Spinal cord (tissue), 10 donors: ENCODE results near the gene MEIG1. TPM values are rescaled to one million over a fixed set of nuclear protein-coding genes. Genes with fewer than 3 reads are reported as not detected.
"Not testable (repeated sequence)": the region's sequence is repeated elsewhere in the genome, so short reads cannot be mapped to it uniquely, and the experiment has no call there.

ENCODE experiments used
- DNase-seq, 6 donors: peaks; one replicate each; pipeline versions ENCODE4 v3.0.0 to v3.0.0-alpha.2; 2013 to 2015; ENCODE audit warnings: low spot score in 6 of 6, low read depth in 4 of 6
- H3K27ac ChIP-seq: one replicate; pipeline ENCODE4 v1.5.1; 2013; ENCODE audit warnings: low read depth, low read length, control low read depth
- H3K27me3 ChIP-seq: one replicate; pipeline ENCODE4 v1.6.1; 2013; ENCODE audit warnings: low read length; ENCODE audit not compliant: control insufficient read depth, insufficient read depth
- H3K36me3 ChIP-seq: one replicate; pipeline ENCODE4 v1.6.1; 2013; ENCODE audit warnings: low read length; ENCODE audit not compliant: control insufficient read depth, insufficient read depth
- H3K4me1 ChIP-seq: one replicate; pipeline ENCODE4 v1.6.1; 2013; ENCODE audit warnings: low read length; ENCODE audit not compliant: control insufficient read depth, insufficient read depth
- H3K4me3 ChIP-seq: one replicate; pipeline ENCODE4 v1.5.1; 2013; ENCODE audit warnings: low read depth, low read length, control low read depth
- H3K9me3 ChIP-seq: one replicate; pipeline ENCODE4 v1.6.1; 2013; ENCODE audit warnings: low read length; ENCODE audit not compliant: control insufficient read depth, insufficient read depth
- WGBS: methylation state at CpG from one replicate; pipeline ENCODE4 v1.1.5; 2013; ENCODE audit warnings: missing lambda C conversion rate; ENCODE audit not compliant: insufficient coverage; 5-methylcytosine and 5-hydroxymethylcytosine counted together
- polyA plus RNA-seq, 2 donors: library from polyadenylated mRNA; unstranded; fragments of 120-200 nt; gene quantifications; one replicate each; pipeline ENCODE4 v1.2.1, GENCODE V29; 2013; ENCODE audit not compliant: insufficient read length in 2 of 2
- total RNA-seq, 2 donors: library from RNA; depleted of rRNA in 1 of 2; stranded (reverse); fragments of 120-200 nt in 1 of 2; fragments of >200 nt in 1 of 2; gene quantifications; one replicate each; pipeline versions ENCODE4 v1.2.3 to v1.2.4, GENCODE V29; 2013 to 2014
- donor health status: healthy.

The MEIG1 gene
- total and polyA plus RNA-seq, 4 donors, result 1.2 to 2.6 (median 1.9) TPM; not detected in 1

- Histone ChIP-seq H3K4me1 (peaks cover 14% of the 10 kb centered on the region), H3K4me3 (peak overlapping the region; percentile 96), H3K9me3 (no peaks in the 10 kb centered on the region), H3K27ac (peak overlapping the region; percentile 96), H3K36me3 (peaks cover 2% of the 10 kb centered on the region), H3K27me3 (no peaks in the 10 kb centered on the region)
- DNase-seq, result peak in 1 of 6 donors; percentile 1
- 13% methylated on average over 6 of the region's 10 CpGs for WGBS
These were observed 6.3 kb upstream of the MEIG1 start for GRCh38 chr10:14952851-14953423.

- Histone ChIP-seq H3K4me3 (peak overlapping the region; percentile 96), H3K27ac (peak overlapping the region; percentile 96), H3K27me3 (no peaks in the 10 kb centered on the region), H3K4me1 (peaks cover 14% of the 10 kb centered on the region), H3K9me3 (no peaks in the 10 kb centered on the region), H3K36me3 (peaks cover under 1% of the 10 kb centered on the region)
- under 1% methylated on average over 32 of the region's 32 CpGs for WGBS
- peak in 3 of 6 donors; percentile 4 to 19 (median 7) for DNase-seq
These were observed 5.7 kb upstream of the MEIG1 start for GRCh38 chr10:14953424-14954000.

GRCh38 chr10:14954001-14954770 is 5.0 kb upstream of the MEIG1 start, which contains the start of gene DCLRE1C:
Gene DCLRE1C, minus strand, starts transcription at chr10:14954096. Its CDS starts 86 bp downstream, at chr10:14954010.
- Histone ChIP-seq H3K27me3 (no peaks in the 10 kb centered on the region), H3K4me1 (peaks cover 14% of the 10 kb centered on the region), H3K4me3 (peak within 1 kb of the TSS; percentile 96), H3K27ac (peak within 1 kb of the TSS; percentile 96), H3K9me3 (no peaks in the 10 kb centered on the region), H3K36me3 (no peaks in the 10 kb centered on the region)
- under 1% methylated on average over 39 of the region's 45 CpGs for WGBS
- peak; percentile 60 to 96 (median 87) for DNase-seq

DNA sequence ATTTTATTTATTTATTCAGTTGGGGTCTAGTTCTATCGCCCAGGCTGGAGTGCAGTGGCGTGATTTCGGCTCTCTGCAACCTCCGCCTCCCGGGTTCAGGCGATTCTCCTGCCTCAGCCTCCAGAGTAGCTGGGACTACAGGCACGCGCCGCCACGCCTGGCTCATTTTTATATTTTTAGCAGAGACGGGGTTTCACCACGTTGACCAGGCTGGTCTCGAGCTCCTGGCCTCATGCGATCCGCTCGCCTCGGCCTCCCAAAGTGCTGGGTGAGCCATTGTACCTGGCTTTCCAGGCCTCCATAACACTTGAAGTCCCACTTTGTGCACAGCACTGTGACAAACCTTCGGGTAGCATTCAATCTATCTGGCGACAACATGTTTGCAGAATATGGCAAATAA is 4.3 kb upstream of the MEIG1 start:
- DNase-seq, result no peak
- 91% methylated on average over 19 of the region's 19 CpGs for WGBS
- Histone ChIP-seq H3K36me3 (no peaks in the 10 kb centered on the region), H3K4me3 (no peak overlapping the region), H3K9me3 (no peaks in the 10 kb centered on the region), H3K27me3 (no peaks in the 10 kb centered on the region), H3K27ac (no peak overlapping the region), H3K4me1 (peaks cover 14% of the 10 kb centered on the region)

- H3K27me3 ChIP-seq, result no peaks in the 10 kb centered on the region
- H3K4me3 ChIP-seq, result peak overlapping the region; percentile 92
These were observed 342 bp upstream of the MEIG1 start for GRCh38 chr10:14958872-14959220.

DNA sequence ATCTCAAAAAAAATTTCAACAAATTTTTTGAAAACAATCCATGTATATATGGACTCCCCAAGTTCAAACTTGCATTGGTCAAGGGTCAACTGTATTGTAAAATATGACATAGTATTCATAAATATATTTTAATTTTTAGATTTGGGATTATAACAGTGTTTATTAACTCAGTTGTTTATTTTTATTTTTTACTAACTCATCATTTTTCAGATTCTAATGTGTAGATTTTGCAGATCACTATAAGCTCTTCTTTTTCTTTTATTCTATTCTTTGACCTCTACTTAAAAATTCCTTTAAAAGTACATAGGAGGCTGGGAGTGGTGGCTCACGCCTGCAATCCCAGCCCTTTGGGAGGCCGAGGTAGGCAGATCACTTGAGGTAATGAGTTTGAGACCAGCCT is 8.7 kb downstream of the MEIG1 start:
- no peak overlapping the region for H3K27ac ChIP-seq

More at GRCh38 chr10:14958872-14959220, 342 bp upstream of the MEIG1 start:
- DNase-seq, result no peak
- Histone ChIP-seq H3K9me3 (no peaks in the 10 kb centered on the region), H3K4me1 (peaks cover 15% of the 10 kb centered on the region), H3K27ac (peak overlapping the region; percentile 100), H3K36me3 (no peaks in the 10 kb centered on the region)
- 8% methylated on average over 4 of the region's 12 CpGs for WGBS

GRCh38 chr10:14971867-14972448 is 12.8 kb downstream of the MEIG1 start:
- WGBS, result no CpG with 5 or more reads among the region's 4 CpGs
- H3K27ac ChIP-seq, result no peak overlapping the region
- DNase-seq, result peak in 1 of 6 donors; percentile 9
- no peaks in the 10 kb centered on the region for H3K9me3 ChIP-seq
- H3K27me3 ChIP-seq, result no peaks in the 10 kb centered on the region
- no peaks in the 10 kb centered on the region for H3K4me1 ChIP-seq
- H3K4me3 ChIP-seq, result no peak overlapping the region
- no peaks in the 10 kb centered on the region for H3K36me3 ChIP-seq

More for the DNA sequence above, 8.7 kb downstream of the MEIG1 start:
- DNase-seq, result no peak
- Histone ChIP-seq H3K4me3 (no peak overlapping the region), H3K27me3 (no peaks in the 10 kb centered on the region), H3K36me3 (no peaks in the 10 kb centered on the region), H3K9me3 (no peaks in the 10 kb centered on the region), H3K4me1 (no peaks in the 10 kb centered on the region)
- WGBS, result 80% methylated on average over 1 of the region's 2 CpGs

DNA sequence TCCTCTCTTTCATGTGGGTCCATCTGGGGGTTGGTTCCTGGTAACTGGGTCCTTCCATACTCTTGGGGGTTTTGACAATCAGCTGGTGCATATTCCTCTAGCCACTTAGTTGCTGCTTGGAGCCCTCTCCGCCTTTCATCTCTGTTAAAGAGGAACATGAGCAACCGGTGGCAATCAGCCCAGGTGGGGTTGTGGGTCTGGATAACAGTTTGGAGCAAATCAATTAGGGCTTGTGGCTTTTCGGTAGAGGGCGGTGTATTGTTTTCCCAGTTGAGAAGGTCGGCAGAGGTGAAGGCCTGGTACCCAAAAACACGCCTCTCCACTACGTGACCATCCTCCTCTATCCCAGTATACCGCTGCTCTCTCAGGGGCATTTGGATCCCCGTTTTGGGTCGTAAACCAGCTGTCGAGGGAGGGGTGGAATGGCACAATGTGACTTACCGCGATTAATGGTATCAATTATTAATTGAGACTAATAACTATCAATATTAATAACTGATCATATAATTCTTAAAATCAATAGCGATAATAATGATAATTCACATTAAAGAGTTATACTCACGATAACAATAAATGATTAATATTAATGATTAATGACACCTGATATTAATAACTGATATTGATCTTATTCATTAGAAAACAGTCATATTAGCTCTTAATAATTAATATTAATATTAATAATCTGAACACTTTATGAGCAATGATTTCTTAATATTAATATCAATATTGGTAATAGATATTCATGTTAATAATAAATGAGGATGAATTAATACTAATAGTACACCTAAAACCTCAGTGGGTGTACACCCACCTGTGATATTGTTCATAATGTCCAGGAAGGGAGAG is 15.2 kb downstream of the MEIG1 start:
- H3K4me3 ChIP-seq, DNase-seq, H3K27ac ChIP-seq, H3K9me3 ChIP-seq, H3K36me3 ChIP-seq, H3K27me3 ChIP-seq, H3K4me1 ChIP-seq: not testable (repeated sequence)
- WGBS, result 50% methylated on average over 1 of the region's 15 CpGs

GRCh38 chr10:14975672-14976273 is 16.6 kb downstream of the MEIG1 start:
- Histone ChIP-seq H3K27ac (no peak overlapping the region), H3K27me3 (no peaks in the 10 kb centered on the region), H3K4me3 (no peak overlapping the region), H3K36me3 (no peaks in the 10 kb centered on the region), H3K4me1 (no peaks in the 10 kb centered on the region), H3K9me3 (no peaks in the 10 kb centered on the region)
- WGBS, result 77% methylated on average over 2 of the region's 21 CpGs
- no peak for DNase-seq
